Activated T-cell treated with anti-CD3 and anti-CD28 coated beads, Interleukin-2, amount 50 U/mL, for 72 hours (primary cell): Measurements from ENCODE around the gene VEPH1. TPM values are rescaled to one million over a fixed set of nuclear protein-coding genes. Genes with fewer than 3 reads are reported as not detected.

ENCODE experiments used
- ATAC-seq, 2 donors: fragments of 150-1000 bp; cut with Tn5 transposase; replicated peaks in 1 of 2; 2 replicates each; pipeline ENCODE4 v1.10.0; 2021; ENCODE audit warnings: moderate library complexity in 2 of 2, mild to moderate bottlenecking in 1 of 2
- DNase-seq, 2 donors: peaks; one replicate each; pipeline ENCODE4 v3.0.0; 2021 to 2022; ENCODE audit warnings: mixed read lengths in 1 of 2
- H3K27ac Mint-ChIP-seq: one replicate; pipeline ENCODE4 v1.8.0; 2022; ENCODE audit warnings: mild to moderate bottlenecking, moderate library complexity, mixed read lengths
- H3K27me3 Mint-ChIP-seq: one replicate; pipeline ENCODE4 v1.8.0; 2022; ENCODE audit warnings: low read depth, mixed read lengths
- H3K36me3 Mint-ChIP-seq, 2 donors: one replicate each; pipeline ENCODE4 v1.8.0; 2022; ENCODE audit warnings: mixed read lengths in 2 of 2, mild to moderate bottlenecking in 1 of 2; ENCODE audit not compliant: insufficient read depth in 2 of 2
- H3K4me1 Mint-ChIP-seq: one replicate; pipeline ENCODE4 v1.8.0; 2022; ENCODE audit warnings: low read depth, mixed read lengths
- H3K4me3 Mint-ChIP-seq, 2 donors: one replicate each; pipeline ENCODE4 v1.8.0; 2022; ENCODE audit warnings: mild to moderate bottlenecking in 2 of 2, mixed read lengths in 2 of 2, moderate library complexity in 2 of 2
- H3K9me3 Mint-ChIP-seq, 2 donors: one replicate each; pipeline ENCODE4 v1.8.0; 2022; ENCODE audit warnings: mixed read lengths in 2 of 2
- total RNA-seq, 2 donors: library from RNA; stranded (reverse); gene quantifications; one replicate each; pipeline ENCODE4 v1.2.3, GENCODE V29; 2022

VEPH1 gene
- total RNA-seq, 2 donors from 2014 or later: not detected

DNA sequence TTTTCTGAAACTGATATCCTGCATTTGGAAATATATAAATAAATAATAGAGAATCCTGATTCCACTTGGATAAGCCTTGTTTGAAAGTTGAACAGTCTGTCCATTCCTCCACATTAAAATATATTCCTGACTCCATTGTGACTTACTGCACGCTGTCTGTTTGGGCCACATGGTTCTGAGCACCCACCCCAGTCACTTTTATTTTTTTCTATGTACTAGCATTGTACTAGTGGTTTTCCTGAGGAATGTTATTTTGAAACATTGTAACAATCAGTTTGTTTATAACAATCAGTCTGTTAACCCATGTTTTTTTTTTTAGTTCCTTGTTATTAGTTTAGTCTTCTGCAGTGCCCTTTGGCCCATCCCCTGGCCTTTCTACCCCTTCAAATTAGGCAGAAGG lies 255.8 kb downstream of the VEPH1 start:
- DNase-seq (no peak), ATAC-seq (no peak)
- Mint-ChIP-seq H3K27ac (no peak overlapping the region), H3K27me3 (no peaks in the 10 kb centered on the region), H3K9me3 (no peaks in the 10 kb centered on the region), H3K4me3 (no peak overlapping the region), H3K36me3 (no peaks in the 10 kb centered on the region), H3K4me1 (no peaks in the 10 kb centered on the region)

- Mint-ChIP-seq H3K9me3 (no peaks in the 10 kb centered on the region), H3K27me3 (no peaks in the 10 kb centered on the region), H3K27ac (no peak overlapping the region), H3K4me3 (no peak overlapping the region), H3K4me1 (peaks cover 6% of the 10 kb centered on the region), H3K36me3 (no peaks in the 10 kb centered on the region)
- DNase-seq: no peak
- no peak for ATAC-seq
These were observed 260.4 kb downstream of the VEPH1 start for GRCh38 chr3:157242836-157243235.

- peaks cover 6% of the 10 kb centered on the region for H3K4me1 Mint-ChIP-seq
- no peaks in the 10 kb centered on the region for H3K36me3 Mint-ChIP-seq
- no peaks in the 10 kb centered on the region for H3K9me3 Mint-ChIP-seq
- DNase-seq (no peak), ATAC-seq (no peak)
- H3K4me3 Mint-ChIP-seq: no peak overlapping the region
- no peak overlapping the region for H3K27ac Mint-ChIP-seq
- H3K27me3 Mint-ChIP-seq: no peaks in the 10 kb centered on the region
These were observed 261.6 kb downstream of the VEPH1 start for GRCh38 chr3:157241599-157241998.

- H3K27me3 Mint-ChIP-seq: no peaks in the 10 kb centered on the region
- no peaks in the 10 kb centered on the region for H3K36me3 Mint-ChIP-seq
- no peak for ATAC-seq
- no peak for DNase-seq
- no peaks in the 10 kb centered on the region for H3K9me3 Mint-ChIP-seq
- peaks cover 6% of the 10 kb centered on the region for H3K4me1 Mint-ChIP-seq
- no peak overlapping the region for H3K4me3 Mint-ChIP-seq
- no peak overlapping the region for H3K27ac Mint-ChIP-seq
These were observed 262.8 kb downstream of the VEPH1 start for GRCh38 chr3:157240408-157240807.

DNA sequence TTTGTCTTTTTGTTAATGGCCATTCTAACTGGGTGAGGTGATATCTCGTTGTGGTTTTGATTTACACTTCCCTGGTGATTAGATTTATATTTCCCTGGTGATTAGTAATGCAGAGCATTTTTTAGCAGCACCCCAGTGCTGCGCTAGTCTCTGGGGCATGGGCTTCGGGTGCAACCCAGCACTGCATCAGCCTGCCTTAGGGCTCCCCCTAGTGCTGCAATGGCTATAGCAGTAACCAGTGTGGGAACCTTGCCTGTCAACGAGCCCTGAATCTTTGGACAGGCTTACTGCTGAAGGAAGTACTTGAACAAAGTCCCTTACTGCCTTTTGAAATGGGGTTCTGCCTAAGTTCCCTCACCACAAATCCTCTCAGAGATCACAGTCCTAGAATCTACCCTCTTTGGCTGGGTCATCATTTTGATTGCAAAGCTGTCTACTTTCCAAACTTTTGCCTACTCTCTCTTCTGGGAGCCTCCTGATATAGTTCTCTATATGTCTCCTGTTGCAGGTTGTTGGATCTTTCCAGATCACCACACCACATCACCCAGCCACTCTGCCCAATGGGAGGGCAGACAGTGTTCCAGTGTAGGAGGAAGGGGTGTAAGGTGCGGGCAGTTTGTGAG lies 264.0 kb downstream of the VEPH1 start:
- Mint-ChIP-seq H3K27me3 (no peaks in the 10 kb centered on the region), H3K36me3 (no peaks in the 10 kb centered on the region), H3K9me3 (no peaks in the 10 kb centered on the region), H3K4me1 (peaks cover 6% of the 10 kb centered on the region), H3K27ac (no peak overlapping the region), H3K4me3 (no peak overlapping the region)
- peak; percentile 100 for ATAC-seq
- peak; percentile 81 to 83 for DNase-seq

DNA sequence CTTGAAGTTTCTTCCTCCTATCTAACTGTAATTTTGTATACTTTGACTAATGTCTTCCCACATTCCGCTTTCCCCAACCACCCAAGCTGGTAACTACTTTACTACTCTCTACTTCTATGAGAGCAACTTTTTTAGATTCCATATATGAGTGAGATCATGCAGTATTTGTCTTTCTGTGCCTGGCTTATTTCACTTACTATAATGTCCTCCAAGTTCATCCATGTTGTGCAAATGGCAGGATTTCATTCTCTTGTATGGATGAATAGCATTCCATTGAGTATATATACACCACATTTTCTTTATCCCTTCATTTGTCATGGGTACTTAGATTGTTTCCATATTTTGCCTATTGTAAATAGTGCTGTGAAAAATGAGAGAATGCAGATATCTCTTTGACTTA lies 264.8 kb downstream of the VEPH1 start:
- H3K27ac Mint-ChIP-seq: no peak overlapping the region
- no peaks in the 10 kb centered on the region for H3K27me3 Mint-ChIP-seq
- no peak for ATAC-seq
- no peak for DNase-seq
- H3K4me3 Mint-ChIP-seq: no peak overlapping the region
- H3K36me3 Mint-ChIP-seq: no peaks in the 10 kb centered on the region
- H3K9me3 Mint-ChIP-seq: no peaks in the 10 kb centered on the region
- H3K4me1 Mint-ChIP-seq: peaks cover 6% of the 10 kb centered on the region

DNA sequence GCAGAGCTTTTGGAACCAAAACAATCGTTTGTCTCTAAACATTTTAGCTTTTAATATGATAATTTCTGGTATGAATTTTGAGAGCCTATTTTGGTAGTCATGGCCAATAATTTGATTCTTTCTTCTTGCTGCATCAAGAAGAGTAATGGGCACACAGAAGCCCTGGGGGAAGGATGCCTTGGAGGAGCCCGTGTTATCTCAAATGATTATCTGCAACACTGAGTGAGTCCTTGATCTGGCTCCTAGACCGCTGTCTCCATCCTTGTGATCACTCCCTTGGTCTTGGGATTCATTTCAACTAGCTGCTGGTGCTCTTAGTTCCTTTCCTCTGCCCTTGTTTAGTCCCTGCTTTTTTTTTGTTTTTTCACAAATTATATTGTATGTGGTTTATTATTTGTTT lies 265.3 kb downstream of the VEPH1 start:
- Mint-ChIP-seq H3K4me1 (peaks cover 6% of the 10 kb centered on the region), H3K27ac (no peak overlapping the region), H3K9me3 (peaks cover 0 to under 1% of the 10 kb centered on the region in 2 donors), H3K4me3 (no peak overlapping the region), H3K27me3 (no peaks in the 10 kb centered on the region), H3K36me3 (no peaks in the 10 kb centered on the region)
- ATAC-seq (no peak), DNase-seq (no peak)

GRCh38 chr3:157235291-157235690 lies 267.9 kb downstream of the VEPH1 start:
- DNase-seq: no peak
- Mint-ChIP-seq H3K27me3 (no peaks in the 10 kb centered on the region), H3K4me3 (no peak overlapping the region), H3K4me1 (peaks cover 6% of the 10 kb centered on the region), H3K36me3 (no peaks in the 10 kb centered on the region), H3K27ac (no peak overlapping the region), H3K9me3 (peaks cover 0 to 2% of the 10 kb centered on the region in 2 donors)
- no peak for ATAC-seq

DNA sequence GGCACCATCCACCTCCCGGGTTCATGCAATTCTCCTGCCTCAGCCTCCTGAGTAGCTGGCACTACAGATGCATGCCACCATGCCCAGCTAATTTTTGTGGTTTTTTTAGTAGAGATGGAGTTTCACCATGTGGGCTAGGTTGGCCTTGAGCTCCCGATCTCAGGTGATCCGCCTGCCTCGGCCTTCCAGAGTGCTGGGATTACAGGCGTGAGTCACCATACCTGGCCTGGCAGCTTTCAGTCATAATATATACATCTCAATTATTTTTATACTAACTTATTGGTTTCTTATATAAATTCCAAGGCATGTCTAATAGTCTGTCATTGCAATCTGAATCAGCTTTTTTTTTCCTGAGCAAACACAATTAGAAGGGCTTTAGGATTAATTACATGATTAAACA lies 269.3 kb downstream of the VEPH1 start:
- peaks cover 2% of the 10 kb centered on the region for H3K4me1 Mint-ChIP-seq
- H3K27ac Mint-ChIP-seq: no peak overlapping the region
- H3K27me3 Mint-ChIP-seq: peaks cover 1% of the 10 kb centered on the region
- H3K36me3 Mint-ChIP-seq: no peaks in the 10 kb centered on the region
- no peak for ATAC-seq
- H3K9me3 Mint-ChIP-seq: peaks cover 0 to 2% of the 10 kb centered on the region in 2 donors
- DNase-seq: no peak
- no peak overlapping the region for H3K4me3 Mint-ChIP-seq

DNA sequence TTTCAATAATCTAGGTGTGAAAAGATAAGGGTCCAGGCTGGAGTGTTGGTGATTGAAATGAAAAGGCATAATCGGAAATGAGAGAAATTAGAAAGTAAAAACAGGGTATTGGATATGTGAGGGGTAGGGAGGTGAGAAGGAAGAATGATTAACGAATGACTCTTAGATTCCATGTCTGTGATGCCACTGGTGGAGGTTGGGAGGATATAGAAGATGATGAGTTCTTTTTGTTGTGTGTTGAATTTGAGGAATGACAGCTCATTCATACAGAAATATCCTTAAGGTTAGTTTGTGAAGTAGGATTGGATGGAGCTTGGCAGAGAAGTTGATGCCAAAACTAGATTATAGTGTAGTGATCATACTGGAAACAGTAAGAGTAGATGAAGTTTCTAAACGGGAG lies 271.1 kb downstream of the VEPH1 start:
- no peak for DNase-seq
- Mint-ChIP-seq H3K9me3 (peaks cover 0 to 8% of the 10 kb centered on the region in 2 donors), H3K4me3 (no peak overlapping the region), H3K27ac (no peak overlapping the region), H3K27me3 (peaks cover 12% of the 10 kb centered on the region), H3K4me1 (no peaks in the 10 kb centered on the region), H3K36me3 (peaks cover 0 to 3% of the 10 kb centered on the region in 2 donors)
- no peak for ATAC-seq

DNA sequence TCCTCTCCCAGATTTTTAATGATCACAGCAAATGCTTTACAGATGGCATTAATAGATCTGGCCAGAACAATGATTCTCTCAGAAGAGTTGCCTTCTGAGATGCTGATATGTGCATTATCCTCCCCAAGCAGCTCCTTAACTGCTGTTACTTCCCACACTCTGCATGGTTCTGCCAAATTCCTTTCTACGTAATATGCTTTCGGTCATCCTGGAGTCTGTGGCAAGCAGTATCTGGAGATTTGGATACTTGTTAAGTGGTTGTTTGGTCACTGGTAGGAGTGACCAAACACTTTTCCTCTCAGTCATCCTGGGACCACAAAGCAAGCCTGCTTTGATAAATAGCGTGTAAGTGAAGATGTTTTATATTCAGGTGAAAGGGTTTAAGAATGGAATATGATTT lies 272.1 kb downstream of the VEPH1 start:
- peaks cover 0 to 8% of the 10 kb centered on the region in 2 donors for H3K9me3 Mint-ChIP-seq
- peaks cover 8% of the 10 kb centered on the region for H3K4me1 Mint-ChIP-seq
- DNase-seq: no peak
- H3K27me3 Mint-ChIP-seq: peaks cover 12% of the 10 kb centered on the region
- H3K4me3 Mint-ChIP-seq: no peak overlapping the region
- no peak for ATAC-seq
- H3K27ac Mint-ChIP-seq: no peak overlapping the region
- peaks cover 0 to 3% of the 10 kb centered on the region in 2 donors for H3K36me3 Mint-ChIP-seq

- Mint-ChIP-seq H3K4me3 (peak overlapping the region; percentile 47 to 72), H3K4me1 (peaks cover 20% of the 10 kb centered on the region), H3K27ac (peak overlapping the region; percentile 17), H3K36me3 (peaks cover 0 to 8% of the 10 kb centered on the region in 2 donors), H3K9me3 (peaks cover 0 to 5% of the 10 kb centered on the region in 2 donors), H3K27me3 (peaks cover 12% of the 10 kb centered on the region)
- DNase-seq (no peak), ATAC-seq (peak; percentile 93 to 94)
These were observed 276.9 kb downstream of the VEPH1 start for GRCh38 chr3:157226173-157226847.

DNA sequence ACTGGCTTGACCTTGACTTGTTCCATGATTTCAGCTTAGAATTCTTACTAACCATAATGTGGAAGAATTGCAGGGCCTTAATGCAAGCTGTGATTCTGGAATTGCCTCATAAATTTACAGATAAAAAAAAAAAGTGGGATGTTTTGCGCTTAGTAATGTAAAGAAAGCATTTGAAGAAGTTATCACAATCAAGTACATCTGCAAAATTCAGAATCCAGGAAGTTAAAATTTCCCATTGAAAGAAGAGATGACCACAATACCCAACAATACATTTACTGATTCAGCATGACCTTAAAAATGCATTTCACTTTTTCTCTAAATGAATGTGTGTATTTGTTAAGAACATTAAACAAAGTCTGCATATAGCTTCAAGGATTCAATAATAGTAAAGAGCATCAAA lies 278.2 kb downstream of the VEPH1 start:
- Mint-ChIP-seq H3K9me3 (peaks cover 0 to 5% of the 10 kb centered on the region in 2 donors), H3K27ac (peak overlapping the region; percentile 43), H3K36me3 (peaks cover 0 to 8% of the 10 kb centered on the region in 2 donors), H3K4me1 (peaks cover 20% of the 10 kb centered on the region), H3K4me3 (peak overlapping the region in 1 of 2 donors; percentile 46), H3K27me3 (peaks cover 12% of the 10 kb centered on the region)
- DNase-seq: no peak
- ATAC-seq: no peak

DNA sequence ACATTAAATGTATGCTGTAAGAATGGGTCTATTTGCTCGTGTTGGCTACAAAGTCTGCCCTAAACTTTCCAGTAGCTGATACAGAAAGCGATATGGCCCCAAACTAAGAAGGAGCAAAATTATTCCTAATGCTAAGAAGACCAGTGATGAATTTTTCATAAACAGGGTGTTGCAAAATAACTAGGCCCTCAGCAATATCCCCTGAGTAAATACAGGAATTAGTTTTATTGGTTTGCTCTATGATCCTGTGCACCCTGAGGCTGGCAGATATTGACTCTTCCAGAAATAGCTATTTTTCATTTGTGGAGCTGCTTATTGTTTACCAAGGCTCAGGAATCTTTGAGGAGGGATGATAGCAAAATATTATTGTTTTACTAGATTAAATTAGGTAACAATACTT lies 282.3 kb downstream of the VEPH1 start:
- peaks cover 10% of the 10 kb centered on the region for H3K4me1 Mint-ChIP-seq
- no peak overlapping the region for H3K27ac Mint-ChIP-seq
- no peak for DNase-seq
- no peaks in the 10 kb centered on the region for H3K9me3 Mint-ChIP-seq
- no peak overlapping the region for H3K4me3 Mint-ChIP-seq
- no peaks in the 10 kb centered on the region for H3K27me3 Mint-ChIP-seq
- peaks cover 0 to 5% of the 10 kb centered on the region in 2 donors for H3K36me3 Mint-ChIP-seq
- no peak for ATAC-seq
